ENCODE results near the gene PTN.

The PTN gene, protein sequence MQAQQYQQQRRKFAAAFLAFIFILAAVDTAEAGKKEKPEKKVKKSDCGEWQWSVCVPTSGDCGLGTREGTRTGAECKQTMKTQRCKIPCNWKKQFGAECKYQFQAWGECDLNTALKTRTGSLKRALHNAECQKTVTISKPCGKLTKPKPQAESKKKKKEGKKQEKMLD

GRCh38 chr7:137343281-137343841 is at the start of gene PTN:
PTN (minus strand) TSS chr7:137343733; CDS start chr7:137254973, 88,760 bp downstream.
- DNase-seq, result no peak

DNA sequence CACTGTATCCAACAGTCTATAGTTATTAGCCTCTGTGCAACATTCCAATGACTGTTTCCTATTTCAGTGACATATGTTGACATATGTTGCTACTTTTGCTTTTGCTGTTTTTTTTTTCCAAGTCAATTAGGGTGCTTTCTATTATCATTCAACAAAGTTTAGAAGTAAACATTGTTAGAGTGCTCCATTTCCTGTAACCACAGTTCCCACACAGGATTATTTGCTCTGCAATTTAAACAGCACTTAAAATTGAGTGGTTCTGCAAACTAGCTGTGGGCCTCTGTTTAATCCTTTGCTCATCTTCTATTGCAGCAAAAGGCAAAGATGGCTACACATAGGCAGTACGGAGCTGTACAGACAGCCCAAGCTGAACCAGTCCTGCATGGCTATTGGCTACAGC is 46.5 kb upstream of the PTN start:
- no peak for DNase-seq

DNA sequence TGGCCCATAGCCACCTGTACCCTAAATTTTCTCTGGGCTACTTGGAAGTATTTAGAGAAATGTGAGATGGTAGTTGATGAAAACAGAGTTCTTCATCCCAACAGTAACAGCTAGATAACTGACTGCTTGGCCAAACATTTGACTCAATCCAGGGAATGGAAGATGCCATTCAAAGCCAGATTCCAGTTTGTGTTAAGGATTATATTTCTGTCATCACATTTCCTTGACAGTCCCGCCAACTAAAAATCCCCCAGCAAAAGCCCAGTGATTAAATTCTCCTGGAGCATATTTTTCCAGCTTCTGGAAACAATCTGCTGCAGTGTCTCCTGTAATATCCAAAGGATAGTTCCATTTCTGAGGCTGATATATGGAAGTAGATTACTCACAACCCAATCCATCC is 45.4 kb upstream of the PTN start:
- DNase-seq, result no peak

- no peak for DNase-seq
Measured at GRCh38 chr7:137386966-137387365, 43.4 kb upstream of the PTN start.

DNA sequence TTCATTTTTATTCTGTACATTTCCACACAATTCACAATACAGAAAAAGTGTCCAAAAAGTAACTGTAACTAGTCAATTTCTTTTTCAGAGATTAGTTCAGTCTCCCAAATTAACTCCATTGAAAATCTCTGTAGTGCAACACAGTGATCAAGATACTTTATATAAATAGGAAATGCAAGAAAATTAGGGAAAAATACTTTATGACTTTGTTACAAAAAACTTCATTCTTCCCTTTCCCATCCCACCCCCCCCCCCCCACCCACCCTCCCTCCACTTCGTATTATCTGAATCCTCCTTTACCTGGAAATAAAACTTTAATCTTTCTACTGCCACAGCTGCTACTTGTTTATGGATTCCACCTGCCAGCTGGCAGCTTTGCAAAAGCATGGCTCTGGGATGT is 37.5 kb upstream of the PTN start:
- DNase-seq, result no peak

DNA sequence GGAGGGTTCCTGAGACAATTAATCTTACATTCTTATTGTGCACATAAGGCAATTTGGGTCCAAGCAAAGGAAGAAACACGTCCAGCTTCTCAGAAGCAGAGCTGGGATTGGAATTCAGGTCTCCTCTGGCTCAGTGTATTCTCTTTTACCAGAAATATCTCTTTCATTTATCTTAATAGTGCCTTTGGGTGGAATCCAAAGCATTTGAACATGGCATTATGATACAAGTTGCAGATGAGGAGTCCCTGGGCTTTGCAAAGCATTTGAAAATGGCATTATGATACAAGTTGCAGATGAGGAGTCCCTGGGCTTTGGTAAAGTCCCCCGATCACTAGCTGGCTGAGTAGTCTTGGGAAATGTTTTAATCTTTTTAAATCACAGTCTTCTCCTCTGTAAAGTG is 30.0 kb upstream of the PTN start:
- DNase-seq, result no peak

DNA sequence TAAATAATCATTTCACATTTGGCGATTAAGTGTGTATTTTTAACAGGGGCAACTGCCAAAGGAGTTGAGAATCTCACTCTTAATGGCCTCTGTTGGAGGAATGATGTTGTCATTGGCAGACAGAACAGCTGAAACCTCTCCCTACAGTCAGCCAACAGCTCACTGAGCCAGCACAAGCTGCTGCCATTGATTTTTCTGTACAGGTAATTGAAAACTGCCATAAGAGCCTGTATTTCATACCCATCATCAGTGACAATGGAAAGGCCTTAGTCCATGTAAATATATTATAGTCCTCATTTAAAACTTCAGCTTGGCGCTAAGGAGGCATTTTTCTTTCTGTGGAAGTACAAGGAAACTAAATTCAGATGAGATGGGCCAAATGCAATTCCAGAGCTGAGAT is 28.1 kb upstream of the PTN start:
- no peak for DNase-seq

DNA sequence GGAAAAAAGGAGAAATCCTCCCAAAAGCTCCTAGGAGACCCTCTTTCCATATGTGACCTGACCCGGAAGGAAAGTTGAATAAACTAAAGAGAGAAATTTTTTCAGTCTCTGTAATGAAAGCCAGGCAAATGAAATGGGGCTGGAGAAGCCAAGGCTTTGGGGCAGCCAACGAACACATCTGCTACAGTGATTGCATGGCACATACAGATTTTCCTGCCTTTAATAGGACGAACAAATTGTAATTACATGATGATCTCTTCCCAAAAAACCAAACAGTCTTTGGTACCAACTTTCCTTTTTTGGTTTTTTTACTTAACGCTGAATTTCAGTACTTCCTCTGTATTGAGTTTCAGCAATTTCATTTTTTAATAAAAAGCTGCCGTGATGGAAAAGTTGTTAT is 23.5 kb upstream of the PTN start:
- DNase-seq, result no peak

- DNase-seq, result no peak
Measured at GRCh38 chr7:137363683-137364082, 20.1 kb upstream of the PTN start.

- no peak for DNase-seq
Measured at GRCh38 chr7:137360087-137360679, 16.6 kb upstream of the PTN start.

GRCh38 chr7:137354961-137355360 is 11.4 kb upstream of the PTN start:
- DNase-seq, result no peak

DNA sequence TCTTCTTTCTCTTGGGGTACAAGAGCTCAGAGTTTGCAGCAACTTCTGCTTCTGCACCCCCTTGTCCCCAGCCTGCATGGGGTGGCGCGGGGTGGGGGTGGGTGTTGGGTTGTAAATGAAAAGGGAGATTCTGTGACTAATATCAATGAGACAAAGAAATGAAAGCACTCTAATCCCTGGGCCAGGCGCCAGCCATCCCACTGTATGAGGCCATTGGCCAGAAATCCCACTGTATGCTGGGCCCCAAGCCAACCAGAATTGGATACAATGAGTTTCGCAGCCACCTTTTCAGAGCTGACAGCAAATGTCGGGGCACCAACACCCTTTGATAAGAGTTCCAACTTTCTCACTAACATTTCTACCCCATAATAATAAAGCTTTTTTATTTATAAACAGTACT is 10.9 kb upstream of the PTN start:
- no peak for DNase-seq

DNA sequence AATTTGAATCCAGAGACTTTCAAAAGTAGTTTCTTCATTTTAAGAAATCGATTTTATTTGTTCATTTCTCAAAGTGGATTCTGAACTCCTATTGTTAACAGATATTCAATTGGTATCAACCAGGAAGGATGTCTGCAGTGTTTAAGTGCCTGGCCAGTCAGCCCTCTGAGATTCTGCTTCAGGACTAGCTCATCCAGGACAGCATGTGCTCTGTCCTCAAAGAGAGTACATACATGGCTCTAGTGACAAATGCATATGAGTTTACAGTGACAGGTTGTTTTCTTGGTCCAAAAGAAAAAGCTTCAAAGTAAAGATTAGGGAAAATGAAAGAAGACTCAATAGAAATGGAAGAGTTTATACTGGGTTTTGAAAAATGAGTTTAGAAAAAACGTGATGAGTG is 8.4 kb upstream of the PTN start:
- DNase-seq, result no peak

- DNase-seq, result no peak
Measured at GRCh38 chr7:137345799-137346449, 2.4 kb upstream of the PTN start.

DNA sequence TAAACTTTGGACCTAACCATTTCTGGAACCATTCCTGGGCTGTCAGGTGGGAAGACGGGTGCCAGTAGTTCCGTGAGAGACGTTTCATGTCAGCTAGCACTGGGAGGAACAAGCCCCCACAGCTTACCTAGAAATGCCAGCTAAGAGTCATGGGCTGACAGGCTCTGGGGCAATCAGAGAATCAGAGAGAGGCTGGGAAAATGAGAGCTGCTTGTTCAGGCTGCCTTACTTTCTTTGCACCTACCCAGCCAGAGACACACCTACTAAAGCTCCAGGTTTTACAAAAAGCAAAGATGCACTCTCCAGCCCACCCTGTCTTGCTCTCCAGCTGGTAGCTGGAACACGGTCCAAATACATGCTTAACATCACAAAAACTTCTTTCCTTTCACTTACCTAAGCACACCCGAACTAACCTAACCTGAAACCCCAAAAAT is 688 bp downstream of the PTN start:
- DNase-seq, result no peak

GRCh38 chr7:137342265-137342664 is 1.3 kb downstream of the PTN start:
- DNase-seq, result no peak

DNA sequence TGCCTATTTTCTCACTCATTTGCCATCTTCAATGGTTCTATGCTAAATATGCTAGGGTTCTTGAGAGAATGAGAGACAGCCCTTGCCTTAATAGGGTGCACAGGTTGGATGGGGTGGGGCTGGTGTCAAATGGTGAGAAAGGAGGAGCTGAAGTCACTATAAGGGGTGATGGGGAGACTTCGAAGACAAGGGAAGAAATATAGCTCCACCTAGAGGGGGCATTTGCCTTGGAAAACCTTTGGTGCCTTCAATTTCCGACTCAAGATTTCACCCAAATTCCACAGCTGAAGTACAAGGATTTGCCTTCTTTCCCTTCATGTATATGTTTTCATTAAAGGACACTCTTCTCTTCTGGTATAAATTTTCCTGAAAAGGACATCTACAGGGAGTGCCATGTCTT is 5.6 kb downstream of the PTN start:
- no peak for DNase-seq

GRCh38 chr7:137335814-137336213 is 7.7 kb downstream of the PTN start:
- no peak for DNase-seq

- DNase-seq, result no peak
Measured at GRCh38 chr7:137331378-137331777, 12.2 kb downstream of the PTN start.

GRCh38 chr7:137329411-137329810 is 14.1 kb downstream of the PTN start:
- no peak for DNase-seq

GRCh38 chr7:137328373-137329120 is 15.0 kb downstream of the PTN start:
- DNase-seq, result no peak

GRCh38 chr7:137325927-137326326 is 17.6 kb downstream of the PTN start:
- DNase-seq, result no peak
